HepG2 (cell line): ENCODE results near the gene TNFAIP1. TPM values are rescaled to one million over a fixed set of nuclear protein-coding genes. Genes with fewer than 3 reads are reported as not detected.

ENCODE experiments used
- ATAC-seq: fragments of 200-7000 bp; cut with Tn5 transposase; 3 replicates; pipeline ENCODE4 v1.9.1; 2020; ENCODE audit warnings: mild to moderate bottlenecking, moderate library complexity
- BruUV-seq: library from RNA; stranded (reverse); fragments of 400-500 nt; replicated peaks from 2 replicates; lab custom pipeline; 2021; lab: Mats Ljungman, UMichigan
- CTCF ChIA-PET: fragments of 300-600 bp; formaldehyde crosslinking; extraction: SDS; loops from one replicate; lab custom pipeline; 2021; ENCODE audit warnings: low total read pairs, inconsistent platforms, low intra/inter-chr PET ratio; lab: Yijun Ruan, JAX
- POLR2A ChIA-PET: fragments of 350-600 bp; sonication (Branson Sonifier 250); formaldehyde crosslinking; loops from one replicate; lab custom pipeline; 2020; ENCODE audit warnings: antibody characterized with exemption, inconsistent platforms; lab: Yijun Ruan, JAX
- DNase-seq: peaks from one replicate; pipeline ENCODE4 v3.0.0-alpha.2; 2015; ENCODE audit warnings: low spot score
- FAIRE-seq: peaks from 3 replicates; lab custom pipeline; 2011; peaks lifted over from hg19 to GRCh38; lab: Jason Lieb, UNC
- H2AFZ ChIP-seq: one replicate; pipeline ENCODE4 v1.6.1; 2011; ENCODE audit warnings: low read length, inconsistent platforms
- H3K27ac ChIP-seq: fragments of 300-600 bp; 3 replicates; pipeline ENCODE4 v1.8.0; 2011; ENCODE audit warnings: mixed run types, mild to moderate bottlenecking, mixed read lengths, low read length, inconsistent platforms; ENCODE audit not compliant: insufficient read depth; ENCODE audit errors: extremely low read length
- H3K27me3 ChIP-seq, 2 experiments: fragments of 200-600 bp in 1 of 2; 2 replicates in 1 of 2; 3 replicates in 1 of 2; pipeline versions ENCODE4 v1.6.0 to v1.8.0; 2011; ENCODE audit warnings: low read length in 2 of 2, mild to moderate bottlenecking in 2 of 2, moderate library complexity in 2 of 2, inconsistent platforms in 1 of 2; ENCODE audit not compliant: insufficient read depth in 2 of 2, control insufficient read depth in 1 of 2
- H3K36me3 ChIP-seq, 2 experiments: fragments of 200-600 bp in 1 of 2; replicated peaks in 1 of 2; 2 replicates in 1 of 2; 3 replicates in 1 of 2; pipeline versions ENCODE4 v1.5.1 to v1.8.0; 2011; ENCODE audit warnings: low read length in 2 of 2, inconsistent platforms in 1 of 2; ENCODE audit not compliant: insufficient read depth in 2 of 2, control insufficient read depth in 1 of 2
- H3K4me1 ChIP-seq: 2 replicates; pipeline ENCODE4 v1.5.1; 2012; ENCODE audit warnings: low read length, inconsistent platforms; ENCODE audit not compliant: insufficient read depth
- H3K4me2 ChIP-seq: 2 replicates; pipeline ENCODE4 v1.6.0; 2011; ENCODE audit warnings: low read depth, low read length, inconsistent platforms
- H3K4me3 ChIP-seq, 3 experiments: fragments of 200-600 bp in 1 of 3; sonication (generic), shearing (Covaris generic) in 1 of 3; replicated peaks in 1 of 3; 2 replicates each; pipeline ENCODE4 v1.5.1; 2011 to 2016; ENCODE audit warnings: low read length in 3 of 3, inconsistent platforms in 2 of 3, low read depth in 2 of 3, mild to moderate bottlenecking in 2 of 3, control low read depth in 1 of 3, mixed read lengths in 1 of 3; ENCODE audit not compliant: insufficient read depth in 1 of 3
- H3K79me2 ChIP-seq: one replicate; pipeline ENCODE4 v1.6.1; 2011; ENCODE audit warnings: low read length, inconsistent platforms; ENCODE audit not compliant: insufficient read depth
- H3K9ac ChIP-seq: 2 replicates; pipeline ENCODE4 v1.6.0; 2011; ENCODE audit warnings: mild to moderate bottlenecking, low read depth, low read length, inconsistent platforms; ENCODE audit not compliant: insufficient read depth
- H3K9me3 ChIP-seq: 2 replicates; pipeline ENCODE4 v1.5.1; 2012; ENCODE audit warnings: mild to moderate bottlenecking, low read length
- H4K20me1 ChIP-seq: 2 replicates; pipeline ENCODE4 v1.6.0; 2011; ENCODE audit warnings: inconsistent platforms, mild to moderate bottlenecking, low read length, moderate library complexity; ENCODE audit not compliant: insufficient read depth
- CCAR2 ChIP-seq: fragments of 200-400 bp; formaldehyde crosslinking; optimal IDR thresholded peaks from 2 replicates; pipeline ENCODE3; 2018; ENCODE audit warnings: low read depth, mild to moderate bottlenecking, low read length, moderate library complexity
- GABPA ChIP-seq, 2 experiments: IDR thresholded peaks; 2 replicates each; pipeline ENCODE4 v1.6.1; 2011 to 2016; ENCODE audit warnings: low read depth in 2 of 2, low read length in 1 of 2, missing biosample characterization in 1 of 2, missing genetic modification characterization in 1 of 2
- GTF3A ChIP-seq: sonication (generic); formaldehyde crosslinking; conservative IDR thresholded peaks from 2 replicates; pipeline ENCODE4 v1.4.0; 2020; ENCODE audit warnings: mild to moderate bottlenecking, missing genetic modification reagents
- JUN ChIP-seq: sonication (generic); formaldehyde crosslinking; IDR thresholded peaks from 2 replicates; pipeline ENCODE4 v1.4.0; 2020; ENCODE audit warnings: mild to moderate bottlenecking, missing genetic modification reagents
- NCOA1 ChIP-seq: sonication (generic); formaldehyde crosslinking; IDR thresholded peaks from 2 replicates; pipeline ENCODE4 v1.9.0; 2021; ENCODE audit warnings: missing genetic modification reagents
- NFKB2 ChIP-seq: sonication (generic); formaldehyde crosslinking; IDR thresholded peaks from 2 replicates; pipeline ENCODE4 v1.4.0; 2020; ENCODE audit warnings: missing genetic modification reagents, borderline replicate concordance
- PAWR ChIP-seq: sonication (generic); formaldehyde crosslinking; IDR thresholded peaks from 2 replicates; pipeline ENCODE4 v1.4.0; 2020; ENCODE audit warnings: missing genetic modification reagents, mild to moderate bottlenecking, borderline replicate concordance
- RFXANK ChIP-seq: IDR thresholded peaks from 2 replicates; pipeline ENCODE4 v1.6.1; 2016
- XRCC5 ChIP-seq: fragments of 200-400 bp; formaldehyde crosslinking; optimal IDR thresholded peaks from 2 replicates; pipeline ENCODE3; 2017; ENCODE audit warnings: mild to moderate bottlenecking, low read length
- ZFP90 ChIP-seq: sonication (generic); formaldehyde crosslinking; IDR thresholded peaks from 2 replicates; pipeline ENCODE4 v1.8.0; 2022; ENCODE audit warnings: missing genetic modification reagents, mild to moderate bottlenecking, inconsistent platforms, borderline replicate concordance
- ZNF326 ChIP-seq: sonication (generic); formaldehyde crosslinking; IDR thresholded peaks from 2 replicates; pipeline ENCODE4 v1.4.0; 2020; ENCODE audit warnings: missing genetic modification reagents, borderline replicate concordance
- ZNF598 ChIP-seq: sonication (generic); formaldehyde crosslinking; IDR thresholded peaks from 2 replicates; pipeline ENCODE4 v1.5.1; 2020; ENCODE audit warnings: mild to moderate bottlenecking, missing genetic modification reagents, borderline replicate concordance
- ZNF839 ChIP-seq: sonication (generic); formaldehyde crosslinking; IDR thresholded peaks from 2 replicates; pipeline ENCODE4 v1.4.0; 2020; ENCODE audit warnings: missing genetic modification reagents, mild to moderate bottlenecking, borderline replicate concordance
- WGBS: methylation state at CpG from one replicate; pipeline ENCODE4 v1.1.6; 2017; ENCODE audit warnings: low lambda C conversion rate; 5-methylcytosine and 5-hydroxymethylcytosine counted together
- in situ Hi-C: cut with HindIII; loops from 2 replicates; pipeline ENCODE4 v1.10.0; 2017; ENCODE audit warnings: low pct_unique_long_range_greater_than_20kb; ENCODE audit not compliant: extremely low pct_ligation_motif_present
- intact Hi-C: fragments of 100-400 bp; cut with micrococcal nuclease; formaldehyde crosslinking; loops from one replicate; pipeline ENCODE4 v1.10.0; 2022; ENCODE audit not compliant: unreplicated experiment
- polyA plus RNA-seq, 8 experiments: library from polyadenylated mRNA; depleted of rRNA in 3 of 8; stranded (reverse) in 7 of 8; unstranded in 1 of 8; fragments of >200 nt; fragmentation: Illumina TruSeq in 4 of 8; extraction: Trizol in 4 of 8; gene quantifications; 2 replicates each; pipeline versions ENCODE4 v1.2.1 to v1.2.3, GENCODE V29; 2011 to 2016; ENCODE audit warnings: low read depth in 4 of 8, missing spikeins in 1 of 8, mixed read lengths in 1 of 8; ENCODE audit not compliant: insufficient read depth in 1 of 8
- total RNA-seq, 5 experiments: library from RNA; depleted of rRNA; stranded (reverse); fragments of >200 nt; fragmentation: Illumina TruSeq; extraction: Trizol; gene quantifications; 2 replicates each; pipeline ENCODE4 v1.2.3, GENCODE V29; 2016; ENCODE audit warnings: low read depth in 1 of 5
- TF ChIP-seq, protein P1 (sequence below): fragments of 450-650 bp; IDR thresholded peaks from 2 replicates; pipeline ENCODE4 v1.6.1; 2017
- TF ChIP-seq, protein P2 (sequence below): IDR thresholded peaks from 2 replicates; pipeline ENCODE4 v1.6.1; 2016
- TF ChIP-seq, protein P3 (sequence below): sonication (generic); formaldehyde crosslinking; IDR thresholded peaks from 2 replicates; pipeline ENCODE4 v1.8.0; 2022; ENCODE audit warnings: missing genetic modification reagents, mild to moderate bottlenecking, borderline replicate concordance

TNFAIP1 gene
- total and polyA plus RNA-seq, 2 of the 13 experiments (the other 11 are each of a cell fraction or from before 2014, with no cell fraction given), result 17.5 to 40.6 TPM

GRCh38 chr17:28341516-28341915 lies 6.0 kb downstream of the TNFAIP1 start:
- intact Hi-C loops (no loop called here), in situ Hi-C loops (no loop called here)
- POLR2A ChIA-PET, result no interaction called here
- FAIRE-seq, result no peak
- peaks cover 25% of the 10 kb centered on the region for H3K4me1 ChIP-seq
- peaks cover 28 to 50% of the 10 kb centered on the region in 2 experiments for H3K36me3 ChIP-seq
- H3K9ac ChIP-seq, result no peak overlapping the region
- no peaks in the 10 kb centered on the region for H3K27me3 ChIP-seq
- no peak for DNase-seq
- H2AFZ ChIP-seq, result no peak overlapping the region
- H3K9me3 ChIP-seq, result no peaks in the 10 kb centered on the region
- no peak overlapping the region for H3K27ac ChIP-seq
- no peak overlapping the region for H3K4me3 ChIP-seq
- H3K4me2 ChIP-seq, result no peak overlapping the region
- H3K79me2 ChIP-seq, result peaks cover 18% of the 10 kb centered on the region
- 95% methylated on average over 9 of the region's 11 CpGs for WGBS
- ATAC-seq, result no peak
- CTCF ChIA-PET, result no interaction called here
- no TSS peak for BruUV-seq
- TF ChIP-seq, protein P1, sequence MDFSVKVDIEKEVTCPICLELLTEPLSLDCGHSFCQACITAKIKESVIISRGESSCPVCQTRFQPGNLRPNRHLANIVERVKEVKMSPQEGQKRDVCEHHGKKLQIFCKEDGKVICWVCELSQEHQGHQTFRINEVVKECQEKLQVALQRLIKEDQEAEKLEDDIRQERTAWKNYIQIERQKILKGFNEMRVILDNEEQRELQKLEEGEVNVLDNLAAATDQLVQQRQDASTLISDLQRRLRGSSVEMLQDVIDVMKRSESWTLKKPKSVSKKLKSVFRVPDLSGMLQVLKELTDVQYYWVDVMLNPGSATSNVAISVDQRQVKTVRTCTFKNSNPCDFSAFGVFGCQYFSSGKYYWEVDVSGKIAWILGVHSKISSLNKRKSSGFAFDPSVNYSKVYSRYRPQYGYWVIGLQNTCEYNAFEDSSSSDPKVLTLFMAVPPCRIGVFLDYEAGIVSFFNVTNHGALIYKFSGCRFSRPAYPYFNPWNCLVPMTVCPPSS, result no peak
- TF ChIP-seq JUN (no peak), ZNF598 (no peak), NFKB2 (CRISPR knock-in tag) (no peak), CCAR2 (no peak), NCOA1 (CRISPR knock-in tag) (no peak), GABPA (IDR thresholded peaks at IDR 0.05; ENCODE audit: low read depth, low read length) (no peak), GABPA (CRISPR knock-in tag; IDR thresholded peaks at IDR 0.05; ENCODE audit: low read depth) (no peak), ZNF326 (CRISPR knock-in tag) (no peak), GTF3A (no peak), ZNF839 (no peak), PAWR (no peak), XRCC5 (no peak), ZFP90 (CRISPR knock-in tag) (no peak), RFXANK (no peak)
- TF ChIP-seq, protein P2, sequence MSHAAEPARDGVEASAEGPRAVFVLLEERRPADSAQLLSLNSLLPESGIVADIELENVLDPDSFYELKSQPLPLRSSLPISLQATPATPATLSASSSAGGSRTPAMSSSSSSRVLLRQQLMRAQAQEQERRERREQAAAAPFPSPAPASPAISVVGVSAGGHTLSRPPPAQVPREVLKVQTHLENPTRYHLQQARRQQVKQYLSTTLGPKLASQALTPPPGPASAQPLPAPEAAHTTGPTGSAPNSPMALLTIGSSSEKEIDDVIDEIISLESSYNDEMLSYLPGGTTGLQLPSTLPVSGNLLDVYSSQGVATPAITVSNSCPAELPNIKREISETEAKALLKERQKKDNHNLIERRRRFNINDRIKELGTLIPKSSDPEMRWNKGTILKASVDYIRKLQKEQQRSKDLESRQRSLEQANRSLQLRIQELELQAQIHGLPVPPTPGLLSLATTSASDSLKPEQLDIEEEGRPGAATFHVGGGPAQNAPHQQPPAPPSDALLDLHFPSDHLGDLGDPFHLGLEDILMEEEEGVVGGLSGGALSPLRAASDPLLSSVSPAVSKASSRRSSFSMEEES (CRISPR knock-in tag), result no peak
- TF ChIP-seq, protein P3, sequence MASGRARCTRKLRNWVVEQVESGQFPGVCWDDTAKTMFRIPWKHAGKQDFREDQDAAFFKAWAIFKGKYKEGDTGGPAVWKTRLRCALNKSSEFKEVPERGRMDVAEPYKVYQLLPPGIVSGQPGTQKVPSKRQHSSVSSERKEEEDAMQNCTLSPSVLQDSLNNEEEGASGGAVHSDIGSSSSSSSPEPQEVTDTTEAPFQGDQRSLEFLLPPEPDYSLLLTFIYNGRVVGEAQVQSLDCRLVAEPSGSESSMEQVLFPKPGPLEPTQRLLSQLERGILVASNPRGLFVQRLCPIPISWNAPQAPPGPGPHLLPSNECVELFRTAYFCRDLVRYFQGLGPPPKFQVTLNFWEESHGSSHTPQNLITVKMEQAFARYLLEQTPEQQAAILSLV (CRISPR knock-in tag), result no peak
- no peaks in the 10 kb centered on the region; the same call in 1 of the 2 replicates for H4K20me1 ChIP-seq
